Activated T-helper 2 cell treated with anti-CD3 and anti-CD28 coated beads, Interferon-gamma antibody, Interleukin-2, Interleukin-4, amounts not matched to agents 10 μg/mL and 5 μg/mL and 100 μg/mL, durations not matched to agents 14 hours and 24 hours and 36 hours (primary cell): ENCODE data around the gene ERICH2. TPM values are rescaled to one million over a fixed set of nuclear protein-coding genes. Genes with fewer than 3 reads are reported as not detected.
"Not testable (repeated sequence)": the region's sequence is repeated elsewhere in the genome, so short reads cannot be mapped to it uniquely, and the experiment has no call there.

ENCODE experiments used
- DNase-seq: peaks from one replicate; pipeline ENCODE4 v3.0.0; 2021; ENCODE audit warnings: low spot score
- H3K27ac Mint-ChIP-seq: one replicate; pipeline ENCODE4 v1.8.0; 2021; ENCODE audit warnings: mixed read lengths
- H3K27me3 Mint-ChIP-seq: one replicate; pipeline ENCODE4 v1.8.0; 2021; ENCODE audit warnings: low read depth, mixed read lengths
- H3K36me3 Mint-ChIP-seq: one replicate; pipeline ENCODE4 v1.8.0; 2021; ENCODE audit warnings: low read depth, mixed read lengths
- H3K4me1 Mint-ChIP-seq: one replicate; pipeline ENCODE4 v1.8.0; 2021; ENCODE audit warnings: low read depth, mixed read lengths
- H3K4me3 Mint-ChIP-seq: one replicate; pipeline ENCODE4 v1.8.0; 2021; ENCODE audit warnings: low read depth, mild to moderate bottlenecking, moderate library complexity, mixed read lengths
- H3K9me3 Mint-ChIP-seq: one replicate; pipeline ENCODE4 v1.8.0; 2021; ENCODE audit warnings: mixed read lengths
- intact Hi-C: fragments of 100-400 bp; cut with micrococcal nuclease; formaldehyde crosslinking; loops from one replicate; pipeline ENCODE4 v1.15.1; 2023
- total RNA-seq: library from RNA; stranded (reverse); gene quantifications from 2 replicates; pipeline ENCODE4 v1.2.3, GENCODE V29; 2022

Gene ERICH2
- total RNA-seq, 1 donor from 2014 or later: not detected

DNA sequence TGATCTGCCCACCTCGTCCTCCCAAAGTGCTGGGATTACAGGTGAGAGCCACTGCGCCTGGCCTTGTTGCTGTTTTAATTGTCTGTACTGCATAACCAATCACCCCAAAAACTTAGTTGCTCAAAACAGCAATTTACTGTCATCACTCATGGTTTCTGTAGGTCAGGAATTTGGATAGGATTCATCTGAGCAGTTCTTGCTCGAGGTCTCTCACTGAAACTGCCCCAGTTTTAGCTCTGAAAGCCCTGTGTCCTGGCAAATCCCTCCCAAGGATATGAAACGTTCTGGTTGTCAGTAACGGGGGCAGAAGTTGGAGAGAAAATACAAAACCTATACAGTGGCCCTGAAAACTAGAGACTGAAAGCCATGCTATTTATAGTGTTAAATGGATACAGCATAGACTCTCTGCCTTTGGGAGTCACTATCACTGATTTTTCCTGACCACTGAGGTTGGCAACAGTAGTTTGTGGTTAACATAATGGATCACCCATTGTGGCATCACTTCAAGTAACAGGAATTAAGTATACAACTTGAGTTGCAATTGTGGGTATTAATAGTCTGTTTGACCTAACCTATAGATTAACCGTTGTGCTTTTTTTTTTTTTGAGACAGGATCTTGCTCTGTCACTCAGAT, 27.2 kb upstream of the ERICH2 start:
- H3K27ac Mint-ChIP-seq: no peak overlapping the region
- intact Hi-C loops: no loop called here
- peaks cover 26% of the 10 kb centered on the region for H3K27me3 Mint-ChIP-seq
- H3K4me3 Mint-ChIP-seq: no peak overlapping the region
- no peak for DNase-seq
- no peaks in the 10 kb centered on the region for H3K9me3 Mint-ChIP-seq
- H3K36me3 Mint-ChIP-seq: no peaks in the 10 kb centered on the region
- no peaks in the 10 kb centered on the region for H3K4me1 Mint-ChIP-seq

DNA sequence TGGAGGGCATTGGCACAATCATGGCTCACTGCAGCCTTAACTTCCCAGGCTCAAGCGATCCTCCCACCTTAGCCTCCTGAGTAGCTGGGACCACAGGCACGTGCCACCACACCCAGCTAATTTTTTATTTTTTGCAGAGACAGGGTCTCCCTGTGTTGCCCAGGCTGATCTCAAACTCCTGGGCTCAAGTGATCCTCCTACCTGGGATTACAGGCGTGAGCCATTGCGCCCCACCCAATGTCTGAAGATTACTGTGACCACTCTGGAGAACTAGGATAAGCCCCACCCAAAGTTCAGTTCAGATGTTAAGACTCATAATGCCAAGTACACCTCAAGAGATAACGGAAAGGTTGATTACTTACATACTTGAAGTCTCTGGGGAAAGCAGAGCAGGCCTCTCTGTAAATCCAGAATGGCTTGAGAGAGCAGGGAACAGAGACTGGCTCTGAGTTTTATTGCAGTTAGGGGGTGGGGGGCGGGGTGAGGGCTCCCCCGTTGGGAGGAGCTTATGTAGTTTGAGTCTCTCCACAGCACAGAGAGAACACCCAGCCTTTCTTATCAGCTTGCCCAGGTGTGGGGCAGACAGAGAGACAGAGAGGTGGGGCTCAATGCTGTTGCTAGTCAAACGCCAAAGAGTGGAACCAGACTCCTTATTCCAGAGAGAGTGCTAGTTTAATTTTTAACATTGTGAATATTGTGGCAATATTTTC, 26.5 kb upstream of the ERICH2 start:
- peaks cover 29% of the 10 kb centered on the region for H3K27me3 Mint-ChIP-seq
- DNase-seq: no peak
- no peak overlapping the region for H3K27ac Mint-ChIP-seq
- no peaks in the 10 kb centered on the region for H3K4me1 Mint-ChIP-seq
- no peaks in the 10 kb centered on the region for H3K9me3 Mint-ChIP-seq
- intact Hi-C loops: no loop called here
- no peak overlapping the region for H3K4me3 Mint-ChIP-seq
- H3K36me3 Mint-ChIP-seq: no peaks in the 10 kb centered on the region

DNA sequence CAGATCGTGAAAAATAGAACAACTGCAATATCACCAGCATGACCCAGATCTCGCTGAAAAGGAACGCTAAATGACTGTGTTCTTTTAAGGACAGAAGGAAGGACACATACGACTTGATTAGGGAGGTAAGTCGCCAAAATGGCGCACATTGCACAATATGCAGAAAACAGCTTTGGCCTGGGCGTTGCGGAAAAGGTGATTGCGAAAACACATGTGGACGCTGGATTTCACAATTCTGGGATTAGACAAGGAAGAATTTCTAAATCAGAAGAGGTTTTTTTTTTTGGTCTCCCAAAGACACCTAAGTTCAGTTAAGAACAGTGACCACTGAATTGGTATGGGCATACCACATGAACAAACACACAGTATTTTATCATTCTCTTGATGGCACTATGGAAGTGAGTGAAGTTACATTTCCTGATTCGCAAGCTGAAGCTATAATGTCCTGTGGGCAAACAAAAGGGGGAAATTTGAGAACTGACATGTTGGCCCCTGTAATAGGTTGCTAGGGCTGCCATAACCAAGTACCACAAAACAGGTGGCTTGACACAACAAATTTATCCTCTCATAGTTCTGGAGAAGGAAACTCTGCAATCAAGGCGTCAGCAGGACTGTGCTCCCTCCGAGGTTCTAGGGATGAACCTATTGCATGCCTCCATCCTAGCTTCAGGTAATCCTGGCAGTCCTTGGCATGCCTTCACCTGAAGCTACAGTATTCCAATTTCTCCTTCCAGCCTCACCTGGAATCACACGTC, 25.8 kb upstream of the ERICH2 start:
- no peak overlapping the region for H3K27ac Mint-ChIP-seq

DNA sequence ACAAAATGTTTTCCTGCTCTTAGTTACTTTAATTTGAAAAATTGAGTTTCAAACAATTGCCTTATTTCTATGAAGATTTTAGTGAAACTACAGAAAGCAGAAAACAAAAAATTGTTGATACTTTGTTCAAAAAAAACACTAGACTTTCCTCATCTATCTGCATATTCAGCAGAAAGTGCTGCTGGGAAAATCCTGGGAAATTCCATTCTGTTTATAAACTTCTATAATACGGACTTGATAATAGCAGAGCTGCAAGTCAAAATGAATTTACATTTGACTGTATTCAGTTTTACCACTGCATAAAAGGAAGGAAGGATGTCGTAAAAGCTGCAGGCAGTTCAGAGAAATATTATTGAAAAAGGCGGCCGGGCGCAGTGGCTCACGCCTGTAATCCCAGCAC, 24.9 kb upstream of the ERICH2 start:
- no peaks in the 10 kb centered on the region for H3K36me3 Mint-ChIP-seq
- no peak overlapping the region for H3K4me3 Mint-ChIP-seq
- H3K27ac Mint-ChIP-seq: no peak overlapping the region
- intact Hi-C loops: no loop called here
- no peaks in the 10 kb centered on the region for H3K9me3 Mint-ChIP-seq
- peaks cover 36% of the 10 kb centered on the region for H3K27me3 Mint-ChIP-seq
- no peaks in the 10 kb centered on the region for H3K4me1 Mint-ChIP-seq
- no peak for DNase-seq

More for the DNA sequence above, 25.8 kb upstream of the ERICH2 start:
- H3K9me3 Mint-ChIP-seq: no peaks in the 10 kb centered on the region
- no peaks in the 10 kb centered on the region for H3K4me1 Mint-ChIP-seq
- no peak for DNase-seq
- intact Hi-C loops: no loop called here
- H3K27me3 Mint-ChIP-seq: peaks cover 32% of the 10 kb centered on the region
- H3K36me3 Mint-ChIP-seq: no peaks in the 10 kb centered on the region
- no peak overlapping the region for H3K4me3 Mint-ChIP-seq

DNA sequence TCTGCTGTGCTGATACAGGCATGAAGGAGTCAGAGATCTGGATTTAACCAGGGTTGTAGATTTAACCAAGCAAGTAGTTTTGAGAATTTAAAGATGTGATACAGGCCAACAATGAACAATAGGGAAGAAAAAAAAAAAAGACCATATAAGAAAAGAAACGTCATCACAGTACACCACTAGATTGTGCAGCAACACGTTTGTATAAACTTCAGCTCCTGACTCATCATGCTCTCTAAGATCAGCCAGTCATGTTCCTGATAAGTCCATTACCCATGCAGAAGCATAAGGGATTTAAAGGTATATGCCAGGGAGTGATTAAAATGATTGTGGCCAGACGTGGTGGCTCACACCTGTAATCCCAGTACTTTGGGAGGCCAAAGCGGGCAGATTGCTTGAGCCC, 22.3 kb upstream of the ERICH2 start:
- DNase-seq: no peak
- intact Hi-C loops: no loop called here
- H3K27ac Mint-ChIP-seq: no peak overlapping the region
- H3K27me3 Mint-ChIP-seq: peaks cover 49% of the 10 kb centered on the region
- no peaks in the 10 kb centered on the region for H3K4me1 Mint-ChIP-seq
- H3K4me3 Mint-ChIP-seq: no peak overlapping the region
- H3K9me3 Mint-ChIP-seq: no peaks in the 10 kb centered on the region
- H3K36me3 Mint-ChIP-seq: no peaks in the 10 kb centered on the region

DNA sequence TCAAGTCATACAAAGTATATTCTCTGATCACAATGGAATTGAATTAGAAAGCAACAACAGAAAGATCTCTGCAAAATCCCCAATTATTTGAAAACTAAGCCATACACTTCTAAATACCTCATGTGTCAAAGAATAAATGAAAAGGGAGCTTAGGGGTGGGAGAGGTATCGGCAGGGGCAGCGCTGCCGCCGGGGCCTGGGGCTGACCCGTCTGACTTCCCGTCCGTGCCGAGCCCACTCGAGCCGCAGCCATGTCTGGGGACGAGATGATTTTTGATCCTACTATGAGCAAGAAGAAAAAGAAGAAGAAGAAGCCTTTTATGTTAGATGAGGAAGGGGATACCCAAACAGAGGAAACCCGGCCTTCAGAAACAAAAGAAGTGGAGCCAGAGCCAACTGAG, 18.6 kb upstream of the ERICH2 start:
- peaks cover 37% of the 10 kb centered on the region for H3K27me3 Mint-ChIP-seq
- H3K4me1 Mint-ChIP-seq, H3K27ac Mint-ChIP-seq, intact Hi-C loops, H3K4me3 Mint-ChIP-seq, H3K36me3 Mint-ChIP-seq, DNase-seq, H3K9me3 Mint-ChIP-seq: not testable (repeated sequence)

DNA sequence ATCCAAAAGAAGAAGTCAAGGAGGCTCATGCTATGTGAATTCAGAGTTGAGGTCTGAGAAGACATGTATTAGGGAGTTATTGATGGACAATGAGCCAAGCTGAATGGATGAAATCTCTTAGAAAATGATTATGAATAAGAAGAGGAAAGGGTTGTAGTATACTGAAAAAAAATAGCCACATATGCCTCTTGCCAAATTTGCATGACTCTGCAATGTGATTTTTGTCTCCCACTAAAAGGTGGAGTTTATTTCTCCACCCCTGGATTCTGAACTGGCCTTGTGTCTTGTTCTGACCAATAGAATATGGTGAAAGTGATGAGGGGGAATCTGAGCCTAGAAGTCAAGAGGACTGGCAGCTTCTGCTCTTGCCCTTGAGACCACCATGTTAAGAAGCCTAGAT, 8.6 kb upstream of the ERICH2 start:
- DNase-seq: no peak
- no peaks in the 10 kb centered on the region for H3K36me3 Mint-ChIP-seq
- no peak overlapping the region for H3K27ac Mint-ChIP-seq
- H3K4me3 Mint-ChIP-seq: no peak overlapping the region
- H3K4me1 Mint-ChIP-seq: peaks cover 2% of the 10 kb centered on the region
- H3K9me3 Mint-ChIP-seq: no peaks in the 10 kb centered on the region
- peaks cover 7% of the 10 kb centered on the region for H3K27me3 Mint-ChIP-seq
- intact Hi-C loops: no loop called here

DNA sequence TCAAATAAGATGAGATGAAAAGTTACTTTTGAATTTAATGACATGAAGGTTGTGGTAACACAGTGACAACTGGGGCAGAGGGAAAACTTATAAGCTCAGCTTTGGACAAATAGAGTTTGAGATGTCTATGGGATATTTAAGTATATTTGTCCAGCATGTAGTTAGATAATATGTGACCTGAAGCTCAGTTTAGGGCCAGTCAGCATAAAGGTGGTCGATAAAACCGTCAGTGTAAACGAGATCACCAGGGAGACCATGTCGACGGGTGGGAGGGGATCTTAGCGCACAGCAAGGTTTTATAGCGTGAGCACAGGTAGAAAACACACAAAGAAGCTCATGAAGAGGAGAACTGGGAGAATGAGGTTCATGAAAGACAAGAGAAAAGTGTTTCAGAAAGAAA, 7.4 kb upstream of the ERICH2 start:
- Mint-ChIP-seq H3K27me3 (peaks cover 7% of the 10 kb centered on the region), H3K4me1 (peaks cover 2% of the 10 kb centered on the region), H3K4me3 (no peak overlapping the region), H3K36me3 (no peaks in the 10 kb centered on the region), H3K27ac (no peak overlapping the region), H3K9me3 (no peaks in the 10 kb centered on the region)
- intact Hi-C loops: no loop called here
- no peak for DNase-seq

DNA sequence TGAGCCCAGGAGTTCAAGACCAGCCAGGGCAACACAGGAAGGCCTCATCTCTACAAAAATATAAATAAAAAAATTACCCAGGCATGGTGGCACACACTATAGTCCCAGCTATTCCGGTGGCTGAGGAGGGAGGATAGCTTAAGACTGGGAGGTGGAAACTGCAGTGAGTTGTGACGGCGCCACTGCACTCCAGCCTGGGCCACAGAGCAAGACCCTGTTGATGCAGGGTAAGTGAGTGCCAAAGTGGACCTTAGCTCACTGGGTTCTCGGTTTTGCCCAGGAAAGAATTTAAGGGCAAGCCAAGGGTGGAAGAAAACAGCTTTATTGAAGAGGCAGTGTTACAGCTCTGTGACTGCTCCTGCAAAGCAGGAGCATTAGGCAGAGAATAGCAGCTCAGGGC, 6.9 kb upstream of the ERICH2 start:
- H3K4me1 Mint-ChIP-seq: peaks cover 2% of the 10 kb centered on the region
- H3K36me3 Mint-ChIP-seq: no peaks in the 10 kb centered on the region
- DNase-seq: no peak
- peaks cover 8% of the 10 kb centered on the region for H3K27me3 Mint-ChIP-seq
- no peaks in the 10 kb centered on the region for H3K9me3 Mint-ChIP-seq
- no peak overlapping the region for H3K27ac Mint-ChIP-seq
- intact Hi-C loops: no loop called here
- no peak overlapping the region for H3K4me3 Mint-ChIP-seq

DNA sequence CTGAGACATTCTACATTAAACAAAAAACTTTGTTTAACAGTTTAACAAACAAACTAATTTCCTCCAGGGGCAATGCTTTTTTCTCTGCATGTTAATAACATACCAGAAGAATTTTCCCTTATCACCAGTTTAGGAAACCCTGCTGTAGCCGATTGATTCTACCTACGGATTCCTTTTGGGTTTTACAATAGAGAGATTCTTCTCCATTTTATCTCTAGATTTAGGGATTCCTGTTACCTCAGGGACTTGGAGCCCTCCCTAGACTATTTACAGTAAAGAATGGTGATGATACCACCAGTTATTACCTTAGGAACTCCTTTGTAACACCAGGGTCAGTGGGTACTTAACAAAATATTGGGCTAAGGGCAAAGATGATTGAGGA, 5.3 kb upstream of the ERICH2 start:
- H3K27me3 Mint-ChIP-seq: peaks cover 10% of the 10 kb centered on the region
- peaks cover 2% of the 10 kb centered on the region for H3K4me1 Mint-ChIP-seq
- H3K9me3 Mint-ChIP-seq: no peaks in the 10 kb centered on the region
- no peak for DNase-seq
- intact Hi-C loops: no loop called here
- H3K27ac Mint-ChIP-seq: no peak overlapping the region
- no peaks in the 10 kb centered on the region for H3K36me3 Mint-ChIP-seq
- H3K4me3 Mint-ChIP-seq: no peak overlapping the region

DNA sequence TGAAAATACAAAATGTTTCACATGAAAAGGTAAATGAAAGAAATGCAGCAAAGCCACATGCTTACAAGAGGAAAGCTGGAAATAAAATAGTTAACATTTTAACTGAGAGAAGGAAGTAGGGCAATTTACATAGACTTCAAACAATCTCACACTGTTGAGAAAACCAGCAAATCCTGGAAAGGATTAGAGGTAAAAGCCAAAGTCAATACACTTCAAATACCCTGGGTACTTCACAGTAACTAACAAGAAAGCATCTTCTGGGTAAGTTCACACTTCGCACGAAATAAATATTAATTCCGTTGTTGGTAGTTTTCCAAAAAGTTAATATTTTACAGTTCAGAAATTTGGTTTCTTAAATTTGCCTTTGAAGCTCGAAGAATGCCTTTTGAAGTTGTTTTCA, 3.5 kb upstream of the ERICH2 start:
- intact Hi-C loops: no loop called here
- H3K27me3 Mint-ChIP-seq: peaks cover 11% of the 10 kb centered on the region
- peaks cover 12% of the 10 kb centered on the region for H3K4me1 Mint-ChIP-seq
- H3K4me3 Mint-ChIP-seq: no peak overlapping the region
- no peaks in the 10 kb centered on the region for H3K9me3 Mint-ChIP-seq
- no peak for DNase-seq
- no peaks in the 10 kb centered on the region for H3K36me3 Mint-ChIP-seq
- H3K27ac Mint-ChIP-seq: no peak overlapping the region

DNA sequence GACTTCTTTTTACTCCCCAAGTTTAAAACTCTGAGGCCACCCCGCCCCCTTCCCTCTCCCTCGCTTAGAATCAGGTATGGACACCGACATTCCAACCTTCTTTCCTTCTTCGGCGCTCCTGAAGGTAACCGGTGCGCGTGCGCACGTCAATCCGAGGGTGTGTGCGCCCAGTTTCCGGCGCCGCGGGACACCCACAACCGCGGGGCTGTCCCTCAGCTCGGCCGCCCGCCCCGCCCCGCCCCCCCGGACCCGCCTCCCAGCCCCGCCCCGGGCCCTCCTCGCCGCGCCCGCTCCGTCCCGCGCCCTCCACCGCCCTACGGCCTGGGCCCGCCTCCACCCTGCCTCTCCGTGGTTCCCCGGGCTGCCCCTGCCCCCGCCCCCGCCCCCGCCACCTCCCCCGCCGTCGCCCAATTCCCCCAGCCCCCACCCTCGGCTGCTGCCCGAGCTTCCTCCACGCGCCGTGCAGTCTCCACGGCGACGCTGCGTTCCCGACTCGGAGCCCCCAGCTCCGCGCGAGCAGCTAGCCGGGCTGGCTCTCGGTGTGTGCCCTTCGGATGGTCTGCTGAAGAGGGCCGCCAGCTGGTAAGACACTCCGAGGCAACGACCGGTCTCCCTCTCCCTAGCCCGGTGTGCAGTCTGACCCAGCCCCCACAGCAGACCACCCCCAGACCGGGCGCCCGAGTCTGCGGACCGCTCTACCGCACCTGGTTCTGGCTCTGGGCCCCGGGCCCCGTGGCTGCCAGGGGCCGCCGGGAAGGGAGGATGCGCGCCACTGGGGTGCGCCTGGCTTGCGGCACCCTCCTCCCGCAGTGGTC, 635 bp downstream of the ERICH2 start:
- Mint-ChIP-seq H3K9me3 (no peaks in the 10 kb centered on the region), H3K36me3 (no peaks in the 10 kb centered on the region), H3K4me3 (peak overlapping the region; percentile 94), H3K27me3 (peaks cover 36% of the 10 kb centered on the region), H3K4me1 (peaks cover 10% of the 10 kb centered on the region), H3K27ac (peak overlapping the region; percentile 85)
- intact Hi-C loops: loop anchor here (2.0 kb wide), 3 partner anchors 44 to 408 kb away; partner anchors contain the start of gene SP5
- peak; percentile 68 for DNase-seq
